Stomach (tissue), 9 donors: ENCODE measurements around the gene PDHB. TPM values are rescaled to one million over a fixed set of nuclear protein-coding genes. Genes with fewer than 3 reads are reported as not detected.
A peak's percentile ranks its signal among the peaks of the same experiment; 100 is the strongest.

Experiments
- DNase-seq, 2 donors: peaks; one replicate each; pipeline versions ENCODE4 v3.0.0 to v3.0.0-alpha.2; 2013 to 2019
- H3K27ac ChIP-seq, 5 donors: fragments of 200-600 bp in 4 of 5; sonication (generic) in 4 of 5; one replicate each; pipeline ENCODE4 v1.5.1; 2013 to 2019; ENCODE audit warnings: mild to moderate bottlenecking in 1 of 5, moderate library complexity in 1 of 5
- H3K27me3 ChIP-seq, 3 donors: fragments of 200-600 bp; sonication (generic); one replicate each; pipeline ENCODE4 v1.5.1; 2017 to 2019; ENCODE audit warnings: mixed run types in 1 of 3
- H3K36me3 ChIP-seq, 4 donors: fragments of 200-600 bp; sonication (generic); 1 replicate in 3 of 4; 2 replicates in 1 of 4; pipeline ENCODE4 v1.5.1; 2016 to 2019
- H3K4me1 ChIP-seq, 4 donors: fragments of 200-600 bp; sonication (generic); one replicate each; pipeline ENCODE4 v1.5.1; 2016 to 2019
- H3K4me3 ChIP-seq, 4 donors: fragments of 200-600 bp; sonication (generic) in 3 of 4; one replicate each; pipeline ENCODE4 v1.5.1; 2016 to 2019; ENCODE audit warnings: mild to moderate bottlenecking in 1 of 4
- H3K9me3 ChIP-seq, 4 donors: fragments of 200-600 bp; sonication (generic); one replicate each; pipeline ENCODE4 v1.5.1; 2016 to 2019
- CTCF ChIP-seq, 7 experiments: fragments of 450-650 bp in 4 of 7; fragments of 200-600 bp in 3 of 7; sonication (generic) in 3 of 7; IDR thresholded peaks; one replicate each; pipeline ENCODE4 v1.5.1; 2016 to 2019; ENCODE audit warnings: antibody characterized with exemption in 7 of 7, control low read depth in 2 of 7, mild to moderate bottlenecking in 1 of 7
- EP300 ChIP-seq: sonication (generic); formaldehyde crosslinking; IDR thresholded peaks from one replicate; pipeline ENCODE4 v1.6.1; 2017; ENCODE audit warnings: antibody characterized with exemption
- POLR2A ChIP-seq, 4 donors: fragments of 450-650 bp; IDR thresholded peaks; one replicate each; pipeline ENCODE4 v1.6.1; 2016; ENCODE audit warnings: antibody characterized with exemption in 4 of 4, control low read depth in 2 of 4, mild to moderate bottlenecking in 1 of 4, moderate library complexity in 1 of 4
- POLR2AphosphoS5 ChIP-seq, 3 donors: sonication (generic); formaldehyde crosslinking; IDR thresholded peaks; one replicate each; pipeline ENCODE4 v1.6.1; 2016; ENCODE audit warnings: antibody characterized with exemption in 3 of 3
- WGBS, 5 donors: extraction: QIAGEN DNeasy Blood & Tissue Kit in 3 of 5; methylation state at CpG; one replicate each; pipeline versions ENCODE4 v1.1.5 to v1.1.7; 2013 to 2018; 5-methylcytosine and 5-hydroxymethylcytosine counted together
- intact Hi-C: fragments of 100-400 bp; cut with DNase I; formaldehyde crosslinking; loops from one replicate; pipeline ENCODE4 v1.15.1; 2023; ENCODE audit warnings: low total_unique reads
- polyA plus RNA-seq, 3 donors: library from polyadenylated mRNA; stranded (reverse); fragments of 200-250 nt; gene quantifications; one replicate each; pipeline ENCODE4 v1.2.3, GENCODE V29; 2013
- total RNA-seq, 5 donors: library from RNA; depleted of rRNA; stranded (reverse); fragments of >200 nt; gene quantifications; one replicate each; pipeline versions ENCODE4 v1.1.0 to v1.2.3, GENCODE V29; 2014 to 2016
- donor health status: healthy with polysubstance abuse.
- donor health status: Bipolar disorder and iron deficiency.
- donor health status: healthy.

The PDHB gene
- total and polyA plus RNA-seq, 8 donors: 24.5 to 246 (median 86.2) TPM

- Histone ChIP-seq H3K9me3 (no peaks in the 10 kb centered on the region), H3K4me1 (peaks cover 0 to 35% (median 20%) of the 10 kb centered on the region in 4 donors), H3K27me3 (no peaks in the 10 kb centered on the region), H3K4me3 (no peak overlapping the region), H3K36me3 (peaks cover 28 to 78% (median 73%) of the 10 kb centered on the region in 4 donors), H3K27ac (peak overlapping the region in 2 of 5 donors; percentile 2 to 39)
- 65 to 85% (median 74%) methylated on average over 8 of the region's 8 CpGs for WGBS, 5 donors
- no peak for TF ChIP-seq POLR2A (IDR thresholded peaks at IDR 0.05)
- TF ChIP-seq EP300: no peak
- TF ChIP-seq POLR2AphosphoS5 (IDR thresholded peaks at IDR 0.05): no peak
- DNase-seq: peak in 1 of 2 donors; percentile 30
- intact Hi-C loops: no loop called here
Observed at GRCh38 chr3:58422756-58423325, 10.8 kb downstream of the PDHB start.

DNA sequence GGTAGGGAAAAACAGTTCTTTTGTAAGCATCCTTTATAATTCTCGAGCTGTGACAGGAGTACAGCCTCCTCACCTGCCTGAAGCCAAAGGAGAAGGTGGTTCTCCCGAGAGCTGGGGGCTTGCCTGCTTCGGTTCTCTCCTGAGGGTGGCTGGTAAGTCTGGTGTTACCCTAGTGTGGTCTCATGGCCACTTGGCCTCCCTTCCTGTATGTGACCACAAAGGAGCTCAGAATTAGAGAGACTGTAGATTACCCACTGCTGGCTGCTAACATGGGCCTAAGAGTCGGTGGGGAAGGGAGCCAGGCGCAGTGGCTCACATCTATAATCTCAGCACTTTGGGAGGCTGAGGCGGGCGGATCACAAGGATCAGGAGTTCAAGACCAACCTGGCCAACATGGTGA lies 12.6 kb downstream of the PDHB start:
- Histone ChIP-seq H3K4me1 (peaks cover 0 to 34% (median 20%) of the 10 kb centered on the region in 4 donors), H3K9me3 (no peaks in the 10 kb centered on the region), H3K36me3 (peaks cover 13 to 65% (median 59%) of the 10 kb centered on the region in 4 donors), H3K27ac (peak overlapping the region in 1 of 5 donors; percentile 75), H3K27me3 (no peaks in the 10 kb centered on the region), H3K4me3 (no peak overlapping the region)
- 64 to 97% (median 83%) methylated on average over 7 of the region's 7 CpGs for WGBS, 5 donors
- no peak for DNase-seq
- intact Hi-C loops: no loop called here
- no peak for TF ChIP-seq CTCF (IDR thresholded peaks at IDR 0.05)

- 51 to 61% (median 57%) methylated on average over 7 of the region's 7 CpGs for WGBS, 5 donors
Observed at GRCh38 chr3:58419780-58420507, 13.7 kb downstream of the PDHB start.

GRCh38 chr3:58418227-58418626 lies 15.4 kb downstream of the PDHB start:
- peaks cover 5 to 32% (median 15%) of the 10 kb centered on the region in 4 donors for H3K4me1 ChIP-seq
- H3K27me3 ChIP-seq: no peaks in the 10 kb centered on the region
- H3K36me3 ChIP-seq: peaks cover 7 to 50% (median 35%) of the 10 kb centered on the region in 4 donors
- no peak overlapping the region for H3K27ac ChIP-seq
- DNase-seq: no peak
- WGBS, 5 donors: 62 to 77% (median 67%) methylated on average over 6 of the region's 6 CpGs
- no peaks in the 10 kb centered on the region for H3K9me3 ChIP-seq
- intact Hi-C loops: no loop called here
- TF ChIP-seq POLR2AphosphoS5 (IDR thresholded peaks at IDR 0.05) (no peak), CTCF (IDR thresholded peaks at IDR 0.05) (no peak)
- no peak overlapping the region for H3K4me3 ChIP-seq

More at GRCh38 chr3:58419780-58420507, 13.7 kb downstream of the PDHB start:
- Histone ChIP-seq H3K27ac (peak overlapping the region in 4 of 5 donors; percentile 35 to 75 (median 70)), H3K4me1 (peaks cover 0 to 31% (median 18%) of the 10 kb centered on the region in 4 donors), H3K4me3 (no peak overlapping the region), H3K36me3 (peaks cover 13 to 64% (median 48%) of the 10 kb centered on the region in 4 donors), H3K27me3 (no peaks in the 10 kb centered on the region), H3K9me3 (no peaks in the 10 kb centered on the region)
- intact Hi-C loops: no loop called here
- no peak for TF ChIP-seq POLR2AphosphoS5 (IDR thresholded peaks at IDR 0.05)
- no peak for TF ChIP-seq CTCF (IDR thresholded peaks at IDR 0.05)
- TF ChIP-seq EP300: no peak
- TF ChIP-seq POLR2A (IDR thresholded peaks at IDR 0.05): no peak
- peak in 1 of 2 donors; percentile 54 for DNase-seq

GRCh38 chr3:58417075-58417474 lies 16.6 kb downstream of the PDHB start:
- TF ChIP-seq POLR2A (IDR thresholded peaks at IDR 0.05) (no peak), POLR2AphosphoS5 (IDR thresholded peaks at IDR 0.05) (no peak)
- Histone ChIP-seq H3K4me1 (peaks cover 5 to 25% (median 12%) of the 10 kb centered on the region in 4 donors), H3K27me3 (no peaks in the 10 kb centered on the region), H3K4me3 (no peak overlapping the region), H3K36me3 (peaks cover 3 to 50% (median 35%) of the 10 kb centered on the region in 4 donors), H3K27ac (no peak overlapping the region), H3K9me3 (no peaks in the 10 kb centered on the region)
- no peak for DNase-seq
- WGBS, 5 donors: 86 to 97% (median 88%) methylated on average over 2 of the region's 2 CpGs
- intact Hi-C loops: no loop called here
